Testis (tissue), 3 donors: Measurements from ENCODE around the gene AOAH. TPM values are rescaled to one million over a fixed set of nuclear protein-coding genes. Genes with fewer than 3 reads are reported as not detected.

Experiments
- DNase-seq: peaks from one replicate; pipeline ENCODE4 v3.0.0-alpha.2; 2019
- H3K27ac ChIP-seq, 2 donors: fragments of 200-600 bp; sonication (generic); one replicate each; pipeline ENCODE4 v1.5.1; 2019
- H3K27me3 ChIP-seq: fragments of 200-600 bp; sonication (generic); one replicate; pipeline ENCODE4 v1.5.1; 2019
- H3K36me3 ChIP-seq: fragments of 200-600 bp; sonication (generic); one replicate; pipeline ENCODE4 v1.5.1; 2017; ENCODE audit warnings: low read depth; ENCODE audit errors: missing control alignments
- H3K4me1 ChIP-seq: fragments of 200-600 bp; sonication (generic); one replicate; pipeline ENCODE4 v1.5.1; 2019
- H3K4me3 ChIP-seq, 2 donors: fragments of 200-600 bp; sonication (generic); one replicate each; pipeline ENCODE4 v1.5.1; 2017 to 2019
- H3K9me3 ChIP-seq: fragments of 200-600 bp; sonication (generic); one replicate; pipeline ENCODE4 v1.5.1; 2017
- POLR2A ChIP-seq: fragments of 450-650 bp; IDR thresholded peaks from one replicate; pipeline ENCODE4 v1.6.1; 2017; ENCODE audit warnings: antibody characterized with exemption, mild to moderate bottlenecking, moderate library complexity
- WGBS, 2 donors: methylation state at CpG; one replicate each; pipeline ENCODE4 v1.1.5; 2018; 5-methylcytosine and 5-hydroxymethylcytosine counted together
- intact Hi-C: fragments of 100-400 bp; cut with DNase I; formaldehyde crosslinking; loops from one replicate; pipeline ENCODE4 v1.15.1; 2023; ENCODE audit warnings: low total_unique reads
- polyA plus RNA-seq: library from polyadenylated mRNA; stranded (reverse); fragments of 350-450 nt; fragmentation: Illumina TruSeq; extraction: RNeasy Lipid Tissue Mini Kit (QIAGEN cat#74804); gene quantifications from one replicate; pipeline ENCODE4 v1.2.3, GENCODE V29; 2014; ENCODE audit warnings: low read depth, low replicate concordance; ENCODE audit not compliant: insufficient read depth
- total RNA-seq, 2 donors: library from RNA; depleted of rRNA; stranded (reverse); fragments of >200 nt; gene quantifications; one replicate each; pipeline ENCODE4 v1.2.3, GENCODE V29; 2016
- TF ChIP-seq, protein P1 (sequence below), 3 experiments: fragments of 450-650 bp in 2 of 3; fragments of 200-600 bp in 1 of 3; sonication (generic) in 1 of 3; IDR thresholded peaks; one replicate each; pipeline ENCODE4 v1.5.1; 2016 to 2019; ENCODE audit warnings: antibody characterized with exemption in 3 of 3, mild to moderate bottlenecking in 2 of 3, moderate library complexity in 1 of 3

Gene AOAH
- total and polyA plus RNA-seq, 3 donors from 2014 or later = 1.7 to 4.6 (median 3.8) TPM

DNA sequence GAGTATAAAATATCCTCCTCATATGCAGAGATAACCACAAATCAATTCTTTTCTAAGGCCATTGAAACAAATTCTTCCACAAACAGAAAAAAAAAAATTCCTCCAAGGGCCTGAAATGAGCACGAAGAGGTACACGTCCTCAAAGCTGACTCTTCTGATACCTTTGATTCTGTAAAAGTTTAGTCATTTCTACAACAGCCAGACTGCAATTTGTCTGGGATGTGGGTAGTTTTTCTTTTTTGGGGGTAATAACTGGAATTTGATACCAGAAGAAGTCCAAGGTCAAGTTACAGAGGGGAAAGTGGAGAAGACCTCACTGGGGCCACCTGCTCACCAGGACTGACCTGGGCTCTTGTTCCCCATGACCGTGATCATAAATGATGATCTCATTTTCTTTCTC, 121.8 kb downstream of the AOAH start:
- TF ChIP-seq, protein P1, sequence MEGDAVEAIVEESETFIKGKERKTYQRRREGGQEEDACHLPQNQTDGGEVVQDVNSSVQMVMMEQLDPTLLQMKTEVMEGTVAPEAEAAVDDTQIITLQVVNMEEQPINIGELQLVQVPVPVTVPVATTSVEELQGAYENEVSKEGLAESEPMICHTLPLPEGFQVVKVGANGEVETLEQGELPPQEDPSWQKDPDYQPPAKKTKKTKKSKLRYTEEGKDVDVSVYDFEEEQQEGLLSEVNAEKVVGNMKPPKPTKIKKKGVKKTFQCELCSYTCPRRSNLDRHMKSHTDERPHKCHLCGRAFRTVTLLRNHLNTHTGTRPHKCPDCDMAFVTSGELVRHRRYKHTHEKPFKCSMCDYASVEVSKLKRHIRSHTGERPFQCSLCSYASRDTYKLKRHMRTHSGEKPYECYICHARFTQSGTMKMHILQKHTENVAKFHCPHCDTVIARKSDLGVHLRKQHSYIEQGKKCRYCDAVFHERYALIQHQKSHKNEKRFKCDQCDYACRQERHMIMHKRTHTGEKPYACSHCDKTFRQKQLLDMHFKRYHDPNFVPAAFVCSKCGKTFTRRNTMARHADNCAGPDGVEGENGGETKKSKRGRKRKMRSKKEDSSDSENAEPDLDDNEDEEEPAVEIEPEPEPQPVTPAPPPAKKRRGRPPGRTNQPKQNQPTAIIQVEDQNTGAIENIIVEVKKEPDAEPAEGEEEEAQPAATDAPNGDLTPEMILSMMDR (IDR thresholded peaks at IDR 0.05) = no peak
- no peak for TF ChIP-seq POLR2A
- intact Hi-C loops = no loop called here
- Histone ChIP-seq H3K36me3 (no peaks in the 10 kb centered on the region), H3K9me3 (no peaks in the 10 kb centered on the region), H3K4me3 (no peak overlapping the region), H3K27me3 (no peaks in the 10 kb centered on the region), H3K4me1 (no peaks in the 10 kb centered on the region), H3K27ac (no peak overlapping the region)
- WGBS, 2 donors = 86 to 92% methylated on average over 3 of the region's 3 CpGs
- no peak for DNase-seq

DNA sequence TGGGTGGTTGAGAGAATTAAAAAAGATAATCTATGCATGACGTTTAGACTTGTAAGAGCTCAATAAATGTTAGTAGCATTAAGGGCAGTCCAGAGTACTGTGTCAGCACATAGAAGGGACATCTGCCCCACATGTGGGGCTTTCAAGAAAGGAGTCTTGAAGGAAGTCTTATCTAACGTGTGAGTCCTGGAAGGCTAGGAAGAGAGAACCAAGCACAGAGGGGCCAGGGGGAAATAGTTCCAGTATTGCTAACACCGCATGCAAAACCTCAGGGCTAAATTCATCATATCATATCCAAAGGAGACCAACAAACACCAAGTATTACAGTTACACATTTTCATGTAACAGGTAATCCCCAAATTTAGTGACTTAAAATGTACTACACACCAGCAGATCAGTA, 122.7 kb downstream of the AOAH start:
- TF ChIP-seq, protein P1 (IDR thresholded peaks at IDR 0.05) = no peak
- H3K27ac ChIP-seq = no peak overlapping the region
- H3K9me3 ChIP-seq = no peaks in the 10 kb centered on the region
- no peaks in the 10 kb centered on the region for H3K27me3 ChIP-seq
- no peaks in the 10 kb centered on the region for H3K36me3 ChIP-seq
- DNase-seq = no peak
- no peaks in the 10 kb centered on the region for H3K4me1 ChIP-seq
- 76 to 83% methylated on average over 3 of the region's 3 CpGs for WGBS, 2 donors
- intact Hi-C loops = no loop called here
- no peak overlapping the region for H3K4me3 ChIP-seq

DNA sequence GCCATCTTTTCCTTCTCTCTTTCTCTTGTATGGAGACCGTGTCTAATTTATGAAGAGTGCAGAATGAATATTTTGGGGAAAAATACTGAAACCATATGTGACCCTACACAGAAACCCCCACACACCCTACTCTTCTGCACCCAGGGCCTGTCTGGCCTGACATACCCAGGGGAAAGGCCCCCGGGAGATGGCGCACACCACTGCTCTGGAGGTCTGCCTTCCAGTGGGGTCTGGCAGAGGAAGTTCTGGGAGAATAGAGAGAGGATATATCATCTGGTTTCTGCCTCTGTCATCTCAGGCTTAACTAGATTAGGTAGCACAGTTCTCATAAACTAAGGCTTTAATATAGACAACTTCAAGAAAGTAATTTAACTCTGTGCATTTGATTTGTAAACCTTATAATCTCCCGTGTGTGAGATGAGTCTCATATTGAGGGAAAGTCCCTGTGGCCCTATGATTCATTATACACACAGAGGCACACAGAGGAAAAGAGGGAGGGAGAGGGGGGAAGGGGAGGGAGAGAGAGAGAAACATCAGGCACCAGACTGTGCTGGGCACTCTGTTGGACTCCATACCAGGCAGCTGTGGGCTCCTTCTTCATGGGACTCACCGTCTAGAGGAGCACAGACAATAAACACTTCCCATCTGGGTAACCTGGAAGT, 123.3 kb downstream of the AOAH start:
- H3K27ac ChIP-seq = no peak overlapping the region
- intact Hi-C loops = no loop called here
- no peak for TF ChIP-seq POLR2A
- TF ChIP-seq, protein P1 (IDR thresholded peaks at IDR 0.05) = no peak
- no peaks in the 10 kb centered on the region for H3K9me3 ChIP-seq
- H3K4me1 ChIP-seq = no peaks in the 10 kb centered on the region
- H3K4me3 ChIP-seq = no peak overlapping the region
- no peak for DNase-seq
- WGBS, 2 donors = 83 to 86% methylated on average over 5 of the region's 5 CpGs
- H3K27me3 ChIP-seq = no peaks in the 10 kb centered on the region
- H3K36me3 ChIP-seq = no peaks in the 10 kb centered on the region

DNA sequence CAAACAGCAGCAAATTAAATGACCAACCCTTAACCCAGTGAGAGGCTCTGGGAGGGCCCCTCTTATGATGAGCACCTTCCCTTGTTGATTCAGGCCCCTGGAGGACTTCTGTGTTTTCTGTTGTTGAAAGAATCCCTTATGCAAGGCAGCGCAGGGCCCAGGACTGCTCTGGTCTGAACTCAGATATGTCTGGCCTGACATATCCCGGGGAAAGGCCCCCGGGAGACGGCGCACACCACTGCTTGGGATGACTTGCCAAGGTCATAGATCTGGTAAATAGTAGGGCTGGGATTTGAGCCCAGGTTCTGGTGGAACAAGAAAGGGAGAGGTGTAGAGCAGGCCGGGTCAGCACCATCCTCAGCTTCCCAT, 124.0 kb downstream of the AOAH start:
- Histone ChIP-seq H3K27me3 (no peaks in the 10 kb centered on the region), H3K36me3 (no peaks in the 10 kb centered on the region), H3K4me3 (no peak overlapping the region), H3K27ac (no peak overlapping the region), H3K4me1 (no peaks in the 10 kb centered on the region), H3K9me3 (no peaks in the 10 kb centered on the region)
- intact Hi-C loops = no loop called here
- TF ChIP-seq, protein P1 (IDR thresholded peaks at IDR 0.05) = no peak
- TF ChIP-seq POLR2A = no peak
- WGBS, 2 donors = 90 to 97% methylated on average over 5 to 6 of the region's 6 CpGs
- no peak for DNase-seq

DNA sequence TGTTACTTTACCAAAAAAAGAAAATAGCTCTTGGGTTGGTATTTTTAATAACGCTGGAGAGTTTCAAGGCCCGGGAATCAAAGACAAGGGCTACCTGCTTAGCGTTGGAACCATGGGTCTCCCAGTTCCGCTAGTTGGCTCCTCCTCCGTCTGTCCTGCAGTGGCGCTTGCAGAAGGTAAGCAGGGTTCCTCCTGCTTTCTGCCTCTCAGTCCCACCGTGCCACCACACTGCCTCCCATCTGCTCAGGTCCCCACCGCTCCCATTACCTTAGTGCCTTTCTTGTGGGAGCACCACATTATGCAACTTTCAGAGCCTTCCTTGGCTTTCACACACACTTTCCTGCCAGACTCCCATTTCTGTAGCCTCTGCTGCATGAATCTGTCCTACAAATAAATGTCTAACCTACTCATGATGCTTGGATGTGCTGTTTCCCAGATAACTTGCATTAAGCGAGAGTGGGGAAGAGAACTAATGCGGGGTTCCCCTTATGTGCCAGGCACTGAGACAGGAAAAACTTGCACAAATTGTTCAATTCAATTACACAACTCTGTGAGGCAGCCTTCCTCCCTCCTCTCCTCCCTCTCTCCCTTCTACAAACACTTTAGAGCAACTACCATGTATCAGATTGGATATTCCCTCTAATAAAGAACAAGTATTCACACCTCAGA, 124.5 kb downstream of the AOAH start:
- Histone ChIP-seq H3K27me3 (no peaks in the 10 kb centered on the region), H3K27ac (no peak overlapping the region), H3K4me3 (no peak overlapping the region), H3K36me3 (no peaks in the 10 kb centered on the region), H3K9me3 (no peaks in the 10 kb centered on the region), H3K4me1 (no peaks in the 10 kb centered on the region)
- intact Hi-C loops = no loop called here
- DNase-seq = no peak
- whole genome bisulfite sequencing, 2 donors = 92 to 94% methylated on average over 10 of the region's 10 CpGs
- TF ChIP-seq, protein P1 (IDR thresholded peaks at IDR 0.05) = no peak
- TF ChIP-seq POLR2A = no peak
